NCI-H460 (cell line): Measurements from ENCODE around the gene CHCHD6. TPM values are rescaled to one million over a fixed set of nuclear protein-coding genes. Genes with fewer than 3 reads are reported as not detected.

Source experiments
- DNase-seq: peaks from one replicate; pipeline ENCODE4 v3.0.0-alpha.2; 2016; ENCODE audit warnings: low read depth; ENCODE audit errors: extremely low read depth
- total RNA-seq: library from RNA; depleted of rRNA; stranded (reverse); fragments of >200 nt; shearing (Covaris generic); gene quantifications from 2 replicates; pipeline ENCODE4 v1.2.3, GENCODE V29; 2014

Gene CHCHD6
- total RNA-seq, 1 experiment from 2014 or later: 24.2 TPM

- DNase-seq: no peak
These were observed 249.1 kb downstream of the CHCHD6 start for GRCh38 chr3:126952983-126953660.

GRCh38 chr3:126954141-126954842, 250.3 kb downstream of the CHCHD6 start:
- no peak for DNase-seq

DNA sequence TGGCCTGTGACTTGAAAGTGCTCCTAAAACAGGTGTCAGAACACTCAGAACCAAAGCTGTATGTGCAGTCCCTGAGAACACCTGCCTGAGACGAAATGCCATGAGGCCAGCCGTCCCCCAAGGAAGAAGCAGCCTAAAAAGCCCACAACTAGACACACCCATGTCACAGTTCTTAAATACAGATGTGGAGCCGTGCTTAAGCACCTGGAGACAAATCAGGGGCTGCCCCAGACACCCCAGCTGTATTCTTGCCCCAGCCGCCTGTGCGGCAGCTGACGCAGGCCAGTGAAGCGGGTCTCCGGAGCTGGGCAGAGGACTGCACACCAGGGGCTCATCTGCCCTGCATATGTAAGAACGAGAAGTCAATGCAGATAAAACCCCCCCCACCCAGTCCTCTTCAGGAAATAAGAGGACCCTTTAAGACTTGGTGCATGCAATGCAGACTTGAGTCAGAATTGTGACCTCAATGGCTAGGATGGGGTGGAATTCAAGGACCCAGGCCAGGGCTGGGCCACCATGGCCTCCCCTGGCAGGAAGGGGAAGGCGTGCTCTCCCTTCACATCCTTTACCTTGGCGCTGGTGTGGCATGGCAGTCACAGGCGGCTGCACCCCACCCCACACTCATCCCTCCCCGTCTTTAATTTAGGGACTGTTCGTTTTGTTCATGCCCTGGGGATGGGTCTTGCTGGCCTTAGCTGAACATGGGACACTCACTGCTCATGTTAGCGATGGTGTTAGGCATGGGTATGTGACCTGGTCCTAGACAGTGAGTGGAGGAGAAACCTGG, 251.2 kb downstream of the CHCHD6 start:
- DNase-seq: no peak

- no peak for DNase-seq
These were observed 252.3 kb downstream of the CHCHD6 start for GRCh38 chr3:126956361-126956760.

- DNase-seq: no peak
These were observed 253.0 kb downstream of the CHCHD6 start for GRCh38 chr3:126956866-126957650.

GRCh38 chr3:126957776-126958637, 254.0 kb downstream of the CHCHD6 start:
- no peak for DNase-seq

- DNase-seq: no peak
These were observed 254.6 kb downstream of the CHCHD6 start for GRCh38 chr3:126958638-126959085.

DNA sequence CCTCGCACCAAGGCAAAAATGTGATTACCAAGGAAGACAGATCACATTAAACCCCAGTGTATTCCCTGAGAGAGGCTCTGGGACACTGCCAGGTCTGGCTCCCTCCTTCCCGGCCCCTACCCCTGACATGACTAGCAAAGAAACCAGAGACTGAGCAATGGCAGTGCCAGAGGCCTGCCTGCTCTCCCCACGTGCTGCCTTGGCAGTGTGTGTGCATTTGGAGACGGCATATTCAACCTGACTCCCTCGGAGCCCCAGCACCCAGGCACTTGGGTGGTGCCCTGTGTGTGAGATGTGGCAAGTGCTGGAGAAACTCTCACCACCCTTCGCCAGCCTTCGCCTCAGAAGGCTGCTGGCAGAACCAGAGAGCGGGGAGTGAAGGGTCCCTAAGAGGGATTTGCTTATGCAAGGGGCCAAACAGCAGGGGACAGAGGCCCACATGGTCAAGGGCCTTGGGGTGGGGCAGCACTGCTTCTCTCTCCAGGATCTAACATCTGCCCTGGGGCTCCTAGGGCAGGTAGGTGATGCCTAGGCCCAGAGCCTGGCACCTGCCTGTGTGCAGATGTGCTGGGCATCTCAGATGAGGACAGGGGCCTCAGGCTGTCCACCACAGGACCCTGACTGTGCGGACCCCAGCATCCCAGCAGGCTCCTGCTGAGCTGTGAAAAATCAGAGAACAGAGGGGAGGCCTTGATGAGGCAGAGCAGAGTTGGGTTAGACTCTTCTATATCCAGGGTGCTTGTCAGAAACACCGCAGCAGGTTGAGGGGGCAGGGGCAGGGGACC, 255.3 kb downstream of the CHCHD6 start:
- DNase-seq: no peak

DNA sequence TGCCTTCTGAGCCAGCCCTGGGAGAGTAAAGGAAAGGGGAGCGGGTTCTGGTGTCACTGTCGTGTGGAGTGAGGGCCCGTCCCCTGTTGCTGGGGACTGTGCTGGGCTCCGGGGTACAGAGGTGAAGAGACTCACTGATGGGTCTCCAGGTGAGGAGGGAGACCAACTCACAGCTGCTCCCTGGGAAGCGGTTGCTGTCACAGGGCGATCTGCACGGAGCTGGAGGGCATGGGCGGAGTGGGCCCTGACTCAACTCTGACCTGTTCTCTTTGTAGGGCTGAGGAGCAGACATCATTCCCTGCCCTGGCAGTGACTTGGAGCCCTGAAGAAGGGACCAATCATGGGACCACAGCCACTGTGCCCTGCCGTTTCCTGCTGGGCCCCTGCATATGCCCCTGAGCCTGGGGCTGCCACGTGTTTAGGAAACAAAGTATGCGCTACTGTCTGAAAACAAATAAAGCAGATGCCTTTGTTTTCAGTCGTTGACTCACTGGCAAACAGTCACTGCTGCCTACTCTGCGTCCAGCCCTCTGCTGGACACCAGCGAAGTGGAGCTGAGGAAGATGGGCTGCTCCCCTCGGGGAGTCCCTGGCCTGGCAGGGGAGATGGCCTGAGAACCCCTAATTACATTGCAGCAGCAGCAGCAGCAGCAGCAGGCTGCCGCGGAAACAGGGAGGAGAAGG, 256.0 kb downstream of the CHCHD6 start:
- no peak for DNase-seq

GRCh38 chr3:126960604-126960995, 256.6 kb downstream of the CHCHD6 start:
- DNase-seq: no peak

DNA sequence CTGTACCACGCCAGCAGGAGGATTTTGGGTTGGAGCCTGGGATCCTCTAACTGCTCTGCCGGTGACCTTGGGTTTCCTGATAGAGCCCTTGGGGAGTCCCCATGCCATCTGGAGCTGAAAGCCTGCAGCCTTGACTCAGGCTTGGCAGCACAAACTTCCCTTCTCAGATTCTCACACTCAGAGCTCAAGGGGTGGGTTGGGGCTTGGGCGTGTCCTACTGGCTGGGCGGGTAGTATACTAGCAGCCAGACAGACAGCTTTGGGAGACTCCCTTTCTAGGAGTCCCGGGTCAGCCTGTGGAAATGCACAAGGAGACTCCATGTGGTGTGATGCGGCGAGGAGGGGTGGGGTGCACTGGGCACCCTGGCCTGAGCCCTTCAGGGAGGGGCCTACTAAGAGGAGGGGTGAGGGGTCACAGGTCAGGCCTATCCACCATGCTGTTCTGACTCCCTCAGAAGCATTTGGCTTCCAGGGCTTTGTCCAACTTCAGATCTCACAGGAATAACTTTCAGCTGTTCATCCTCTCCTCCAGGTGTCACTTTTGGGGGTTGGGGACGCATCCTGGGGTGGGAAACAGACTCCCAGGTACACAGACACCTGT, 257.3 kb downstream of the CHCHD6 start:
- DNase-seq: no peak

DNA sequence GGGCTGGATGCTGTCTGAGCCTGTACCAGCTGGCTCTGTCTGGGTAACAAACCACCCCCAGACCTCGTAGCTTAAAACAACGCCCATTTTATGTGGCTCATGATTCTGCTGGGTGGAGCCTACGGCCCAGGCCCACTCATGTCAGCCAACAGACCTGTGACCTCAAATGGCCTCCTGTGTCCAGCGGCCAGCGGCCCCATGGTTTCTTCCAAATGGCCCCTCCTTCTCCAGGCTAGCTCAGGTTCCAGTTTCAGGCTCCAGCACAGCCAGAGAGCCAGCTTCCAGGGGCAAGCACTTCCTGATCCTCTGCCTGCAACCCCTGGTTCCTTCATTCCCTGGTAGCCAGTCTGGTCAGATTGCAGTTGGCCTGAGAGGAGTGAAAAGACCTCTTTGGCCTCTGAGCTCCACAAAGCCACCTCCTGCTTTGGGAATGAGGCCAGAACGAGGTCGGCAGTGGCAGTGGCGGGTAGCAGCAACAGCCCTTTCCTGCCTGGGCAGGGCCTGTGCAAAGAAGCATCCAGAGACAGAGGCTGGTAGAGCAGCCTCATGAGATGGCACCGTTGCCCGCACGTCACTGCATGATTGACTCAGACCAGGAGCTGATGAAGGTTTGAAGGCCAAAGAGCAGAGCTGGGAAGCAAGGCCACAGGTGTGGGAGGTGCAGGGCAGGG, 257.9 kb downstream of the CHCHD6 start:
- no peak for DNase-seq

- no peak for DNase-seq
These were observed 258.7 kb downstream of the CHCHD6 start for GRCh38 chr3:126962756-126963155.

GRCh38 chr3:126963261-126964190, 259.5 kb downstream of the CHCHD6 start:
- DNase-seq: no peak

GRCh38 chr3:126964261-126964660, 260.2 kb downstream of the CHCHD6 start:
- no peak for DNase-seq

- no peak for DNase-seq
These were observed 260.9 kb downstream of the CHCHD6 start for GRCh38 chr3:126964950-126965349.
